Nephron (organoid): Measurements from ENCODE around the gene CHIC2.
"Not testable (repeated sequence)": the region's sequence is repeated elsewhere in the genome, so short reads cannot be mapped to it uniquely, and the experiment has no call there.

Source experiments
- H3K27ac Mint-ChIP-seq, 3 experiments: 2 replicates each; pipeline ENCODE4 v1.8.0; 2020; ENCODE audit warnings: mixed read lengths in 3 of 3, mild to moderate bottlenecking in 2 of 3, moderate library complexity in 1 of 3
- H3K27me3 Mint-ChIP-seq: 2 replicates; pipeline ENCODE4 v1.8.0; 2021; ENCODE audit warnings: low read depth, mild to moderate bottlenecking, moderate library complexity, mixed read lengths
- H3K36me3 Mint-ChIP-seq: 2 replicates; pipeline ENCODE4 v1.8.0; 2020; ENCODE audit warnings: low read depth, mixed read lengths
- H3K4me1 Mint-ChIP-seq: 2 replicates; pipeline ENCODE4 v1.8.0; 2020; ENCODE audit warnings: mixed read lengths
- H3K4me3 Mint-ChIP-seq, 3 experiments: 2 replicates each; pipeline ENCODE4 v1.8.0; 2020; ENCODE audit warnings: mild to moderate bottlenecking in 3 of 3, mixed read lengths in 3 of 3, moderate library complexity in 2 of 3
- H3K9me3 Mint-ChIP-seq: 2 replicates; pipeline ENCODE4 v1.8.0; 2020; ENCODE audit warnings: mixed read lengths
- CTCF ChIP-seq, 3 experiments: fragments of 200-600 bp; sonication (generic); IDR thresholded peaks; one replicate each; pipeline ENCODE4 v1.5.0; 2021; ENCODE audit warnings: antibody characterized with exemption in 3 of 3; ENCODE audit not compliant: unreplicated experiment in 3 of 3

Gene CHIC2

DNA sequence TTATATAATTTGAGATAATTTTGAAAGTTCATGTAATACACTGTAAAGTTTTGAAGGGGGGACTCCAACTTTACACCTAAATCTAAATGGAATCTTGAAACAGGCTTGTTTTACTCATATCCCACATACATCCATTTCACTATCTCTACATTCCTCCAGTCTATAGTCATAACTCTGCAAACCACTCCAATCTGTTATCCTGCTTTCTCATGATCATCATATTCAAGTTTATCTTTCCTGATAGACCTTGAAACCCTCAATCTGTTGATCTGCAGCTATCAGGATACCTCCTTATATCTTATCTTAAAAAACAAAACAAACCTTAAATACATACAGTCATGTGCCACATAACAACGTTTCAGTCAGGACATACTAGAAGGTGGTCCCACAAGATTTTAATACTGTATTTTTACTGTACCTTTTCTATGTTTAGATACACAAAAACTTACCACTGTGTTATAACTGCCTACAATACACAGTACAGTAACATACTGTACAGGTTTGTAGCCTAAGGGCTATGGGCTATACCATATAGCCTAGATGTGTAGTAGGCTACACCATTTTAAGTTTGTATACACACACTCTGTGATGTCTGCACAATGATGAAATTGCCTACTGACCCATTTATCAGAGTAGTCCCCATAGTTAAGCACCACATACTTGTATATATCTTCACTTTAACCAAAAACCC lies 14.0 kb downstream of the CHIC2 start:
- Mint-ChIP-seq H3K27ac (no peak overlapping the region), H3K36me3 (peaks cover 21% of the 10 kb centered on the region), H3K9me3 (no peaks in the 10 kb centered on the region), H3K27me3 (no peaks in the 10 kb centered on the region), H3K4me3 (no peak overlapping the region), H3K4me1 (peaks cover 20% of the 10 kb centered on the region)
- no peak for TF ChIP-seq CTCF (IDR thresholded peaks at IDR 0.05; ENCODE audit: unreplicated experiment in 3 of 3)

GRCh38 chr4:54043630-54044029 lies 20.8 kb downstream of the CHIC2 start:
- H3K27me3 Mint-ChIP-seq, H3K27ac Mint-ChIP-seq, H3K4me3 Mint-ChIP-seq, H3K4me1 Mint-ChIP-seq: not testable (repeated sequence)
- Mint-ChIP-seq H3K36me3 (peaks cover 63% of the 10 kb centered on the region), H3K9me3 (peaks cover 17% of the 10 kb centered on the region)

DNA sequence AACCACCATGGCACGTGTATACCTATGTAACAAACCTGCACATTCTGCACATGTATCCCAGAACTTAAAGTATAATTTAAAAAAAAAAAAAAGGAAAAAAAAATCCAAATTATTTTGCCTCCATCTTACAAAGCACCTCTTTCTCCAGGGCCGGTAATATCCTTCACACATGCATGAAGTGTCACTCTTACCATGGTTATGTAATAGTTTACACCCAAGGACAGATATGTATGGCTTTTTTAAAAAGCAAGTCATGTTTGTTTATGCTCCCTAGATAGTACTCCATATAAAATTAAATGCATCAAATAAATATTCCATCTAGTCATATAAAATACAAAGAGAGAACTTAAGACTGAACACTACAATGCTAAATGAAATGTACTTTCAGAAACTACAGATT lies 22.5 kb downstream of the CHIC2 start:
- no peak overlapping the region for H3K27ac Mint-ChIP-seq
- no peak overlapping the region for H3K4me3 Mint-ChIP-seq

DNA sequence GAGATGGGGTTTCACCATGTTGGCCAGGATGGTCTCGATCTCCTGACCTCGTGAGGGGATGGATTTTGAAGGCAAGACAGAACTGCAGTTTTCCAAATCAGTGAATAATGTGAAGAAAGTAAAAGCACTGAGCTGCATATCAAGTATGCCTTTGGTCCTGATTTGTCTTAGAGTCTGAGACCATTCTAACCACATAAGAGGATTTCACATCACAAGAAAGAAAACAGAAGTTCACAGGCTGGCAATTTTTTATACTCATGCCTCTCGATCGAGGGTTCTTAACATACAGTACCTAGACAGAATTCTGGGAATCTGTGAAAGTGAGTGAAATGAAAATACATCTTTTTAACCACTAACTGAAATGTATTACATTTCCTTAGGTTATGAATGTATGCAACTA lies 23.3 kb downstream of the CHIC2 start:
- Mint-ChIP-seq H3K36me3 (peaks cover 64% of the 10 kb centered on the region), H3K27me3 (no peaks in the 10 kb centered on the region), H3K27ac (no peak overlapping the region), H3K4me3 (no peak overlapping the region), H3K4me1 (no peaks in the 10 kb centered on the region), H3K9me3 (peaks cover 17% of the 10 kb centered on the region)
- TF ChIP-seq CTCF (IDR thresholded peaks at IDR 0.05; ENCODE audit: unreplicated experiment in 3 of 3), result no peak

More for the DNA sequence above, 22.5 kb downstream of the CHIC2 start:
- Mint-ChIP-seq H3K36me3 (peaks cover 62% of the 10 kb centered on the region), H3K4me1 (no peaks in the 10 kb centered on the region), H3K27me3 (no peaks in the 10 kb centered on the region), H3K9me3 (peaks cover 17% of the 10 kb centered on the region)
- no peak for TF ChIP-seq CTCF (IDR thresholded peaks at IDR 0.05; ENCODE audit: unreplicated experiment in 3 of 3)

DNA sequence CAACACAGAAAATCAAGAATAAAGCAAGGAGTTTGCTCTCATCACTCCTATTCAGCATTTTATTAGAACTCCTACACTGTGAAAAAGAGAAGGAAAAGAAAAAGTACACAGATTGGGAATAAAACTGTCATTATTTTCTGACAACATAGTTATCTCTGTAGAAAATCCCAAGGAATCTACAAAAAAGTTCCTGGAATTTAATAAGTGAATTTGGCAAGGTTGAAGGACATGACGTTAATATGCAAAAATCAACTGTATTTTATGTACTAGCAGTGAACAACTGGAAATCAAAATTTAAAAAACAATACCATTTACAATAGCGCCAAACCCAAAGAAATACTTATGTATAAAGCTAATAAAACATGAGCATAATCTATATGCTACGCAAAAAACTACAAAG lies 26.3 kb downstream of the CHIC2 start:
- Mint-ChIP-seq H3K27me3 (no peaks in the 10 kb centered on the region), H3K36me3 (peaks cover 73% of the 10 kb centered on the region), H3K4me3 (no peak overlapping the region), H3K27ac (no peak overlapping the region), H3K4me1 (peaks cover under 1% of the 10 kb centered on the region), H3K9me3 (peaks cover 4% of the 10 kb centered on the region)
- TF ChIP-seq CTCF (IDR thresholded peaks at IDR 0.05; ENCODE audit: unreplicated experiment in 3 of 3), result no peak

GRCh38 chr4:54036184-54036583 lies 28.2 kb downstream of the CHIC2 start:
- Mint-ChIP-seq H3K9me3 (no peaks in the 10 kb centered on the region), H3K4me3 (no peak overlapping the region), H3K27me3 (no peaks in the 10 kb centered on the region), H3K4me1 (peaks cover 6% of the 10 kb centered on the region), H3K36me3 (peaks cover 61% of the 10 kb centered on the region), H3K27ac (no peak overlapping the region)
- TF ChIP-seq CTCF (IDR thresholded peaks at IDR 0.05; ENCODE audit: unreplicated experiment in 3 of 3), result no peak
